ENCODE data around the gene CSF1R.

Gene CSF1R

DNA sequence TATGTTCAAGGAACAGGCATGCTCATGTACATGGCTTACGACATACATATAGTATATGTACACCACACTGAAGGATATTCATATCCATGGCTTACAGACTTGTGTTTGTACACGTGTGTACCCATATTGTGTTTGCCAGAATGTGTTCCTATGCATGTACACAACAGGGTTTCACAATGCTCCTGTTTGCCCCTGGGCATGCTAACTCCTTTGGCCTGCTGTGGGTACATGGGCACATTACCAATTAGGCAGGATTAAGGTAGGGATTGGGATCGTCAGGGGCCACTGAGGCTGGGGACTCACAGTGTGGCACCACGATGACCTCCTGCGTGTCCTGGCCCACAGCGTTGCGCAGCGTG lies 43.1 kb upstream of the CSF1R start:
- no peak for DNase-seq
- no peaks in the 10 kb centered on the region for H3K4me1 ChIP-seq (ENCODE audit: control insufficient read depth, insufficient read depth, low read length, poor library complexity, severe bottlenecking)
- H3K4me3 ChIP-seq (ENCODE audit: insufficient read depth, low read depth, low read length, poor library complexity, severe bottlenecking): no peak overlapping the region
- no peaks in the 10 kb centered on the region for H3K36me3 ChIP-seq (ENCODE audit: control insufficient read depth, insufficient read depth, low read length)
- H3K27me3 ChIP-seq (replicated peaks; ENCODE audit: control insufficient read depth, insufficient read depth, low read length, poor library complexity, severe bottlenecking): no peaks in the 10 kb centered on the region
- H3K27ac ChIP-seq (ENCODE audit: insufficient read depth, low read length, poor library complexity, severe bottlenecking): no peak overlapping the region
- no peaks in the 10 kb centered on the region for H3K9me3 ChIP-seq (ENCODE audit: control insufficient read depth, low read length)

DNA sequence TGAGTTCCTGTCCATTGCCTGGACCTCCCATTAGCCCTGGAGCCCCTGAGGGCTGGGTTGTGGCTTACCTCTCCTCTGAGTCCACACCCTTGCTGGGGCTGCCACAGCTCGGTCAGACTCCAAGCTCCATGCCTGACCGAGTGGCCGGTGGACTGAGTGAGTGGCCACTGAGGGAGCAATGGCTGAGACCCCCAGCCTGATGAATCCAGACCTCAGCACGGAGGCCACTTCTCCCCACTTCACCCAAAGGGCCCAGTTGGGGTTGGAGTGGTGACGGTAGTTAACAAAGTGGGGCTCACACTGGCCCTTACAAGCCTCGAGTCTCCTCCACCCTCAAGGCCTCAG lies 40.5 kb upstream of the CSF1R start:
- no peaks in the 10 kb centered on the region for H3K36me3 ChIP-seq (ENCODE audit: control insufficient read depth, insufficient read depth, low read length)
- no peaks in the 10 kb centered on the region for H3K9me3 ChIP-seq (ENCODE audit: control insufficient read depth, low read length)
- no peaks in the 10 kb centered on the region for H3K4me1 ChIP-seq (ENCODE audit: control insufficient read depth, insufficient read depth, low read length, poor library complexity, severe bottlenecking)
- no peak overlapping the region for H3K4me3 ChIP-seq (ENCODE audit: insufficient read depth, low read depth, low read length, poor library complexity, severe bottlenecking)
- H3K27me3 ChIP-seq (replicated peaks; ENCODE audit: control insufficient read depth, insufficient read depth, low read length, poor library complexity, severe bottlenecking): no peaks in the 10 kb centered on the region
- H3K27ac ChIP-seq (ENCODE audit: insufficient read depth, low read length, poor library complexity, severe bottlenecking): no peak overlapping the region
- no peak for DNase-seq

DNA sequence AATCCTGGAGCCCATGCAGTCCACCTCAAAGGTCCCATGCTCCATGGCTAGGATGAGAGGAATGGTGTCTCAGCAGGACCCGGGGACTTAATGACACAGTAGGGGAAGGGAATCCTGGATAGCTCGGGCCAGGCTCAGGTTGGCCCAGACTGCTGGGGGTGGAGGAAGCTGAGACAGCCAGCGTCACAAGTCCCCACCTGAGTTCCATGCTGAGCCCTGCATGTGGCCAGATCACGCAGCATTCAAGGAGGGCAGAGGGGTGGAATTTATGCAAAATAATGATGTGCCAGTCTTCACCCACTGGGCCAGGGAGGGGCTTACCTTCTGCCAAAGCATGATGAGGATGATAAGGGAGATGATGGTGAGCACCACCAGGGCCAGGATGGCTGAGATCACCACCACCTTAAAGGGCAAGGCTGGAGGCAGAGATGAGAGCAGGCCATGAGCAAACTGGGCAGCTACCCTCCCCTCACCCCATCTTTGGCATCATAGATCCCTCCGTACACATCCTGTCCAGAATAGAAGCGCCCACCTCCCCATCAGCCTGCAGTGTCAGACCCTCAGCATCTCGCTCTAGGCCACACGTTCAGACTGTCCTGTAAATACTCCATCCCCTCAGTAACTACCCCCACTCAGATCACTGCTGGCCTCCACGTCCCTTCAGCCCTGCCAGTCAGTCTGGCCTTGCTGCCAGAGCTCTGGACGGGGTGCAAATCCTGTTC lies 40.0 kb upstream of the CSF1R start:
- H3K4me1 ChIP-seq (ENCODE audit: control insufficient read depth, insufficient read depth, low read length, poor library complexity, severe bottlenecking): no peaks in the 10 kb centered on the region
- no peaks in the 10 kb centered on the region for H3K36me3 ChIP-seq (ENCODE audit: control insufficient read depth, insufficient read depth, low read length)

DNA sequence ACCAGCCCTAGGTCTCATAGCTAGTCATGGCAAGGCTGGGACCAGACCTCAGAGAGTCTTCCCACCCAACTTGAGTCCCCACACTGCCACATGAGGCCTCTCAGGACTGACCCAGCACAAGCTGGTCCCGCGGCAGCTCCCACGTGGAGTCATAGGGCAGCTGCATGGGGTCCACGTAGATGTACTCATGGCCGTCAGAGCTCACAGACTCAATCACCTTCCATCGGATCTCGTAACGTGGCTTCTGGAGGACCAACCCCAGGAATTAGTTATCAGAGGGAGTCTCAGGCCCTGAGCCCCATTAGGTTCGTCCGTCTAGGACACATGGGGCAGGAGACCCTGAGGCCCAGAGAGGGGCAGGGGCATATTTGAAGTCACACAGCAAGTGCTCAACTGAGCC lies 39.0 kb upstream of the CSF1R start:
- Histone ChIP-seq H3K36me3 (ENCODE audit: control insufficient read depth, insufficient read depth, low read length) (no peaks in the 10 kb centered on the region), H3K9me3 (ENCODE audit: control insufficient read depth, low read length) (no peaks in the 10 kb centered on the region), H3K27me3 (replicated peaks; ENCODE audit: control insufficient read depth, insufficient read depth, low read length, poor library complexity, severe bottlenecking) (no peaks in the 10 kb centered on the region), H3K4me1 (ENCODE audit: control insufficient read depth, insufficient read depth, low read length, poor library complexity, severe bottlenecking) (no peaks in the 10 kb centered on the region), H3K27ac (ENCODE audit: insufficient read depth, low read length, poor library complexity, severe bottlenecking) (no peak overlapping the region), H3K4me3 (ENCODE audit: insufficient read depth, low read depth, low read length, poor library complexity, severe bottlenecking) (no peak overlapping the region)
- no peak for DNase-seq

More for the DNA sequence above, 40.0 kb upstream of the CSF1R start:
- H3K27me3 ChIP-seq (replicated peaks; ENCODE audit: control insufficient read depth, insufficient read depth, low read length, poor library complexity, severe bottlenecking): no peaks in the 10 kb centered on the region
- H3K9me3 ChIP-seq (ENCODE audit: control insufficient read depth, low read length): no peaks in the 10 kb centered on the region
- DNase-seq: no peak
- H3K27ac ChIP-seq (ENCODE audit: insufficient read depth, low read length, poor library complexity, severe bottlenecking): no peak overlapping the region
- no peak overlapping the region for H3K4me3 ChIP-seq (ENCODE audit: insufficient read depth, low read depth, low read length, poor library complexity, severe bottlenecking)

DNA sequence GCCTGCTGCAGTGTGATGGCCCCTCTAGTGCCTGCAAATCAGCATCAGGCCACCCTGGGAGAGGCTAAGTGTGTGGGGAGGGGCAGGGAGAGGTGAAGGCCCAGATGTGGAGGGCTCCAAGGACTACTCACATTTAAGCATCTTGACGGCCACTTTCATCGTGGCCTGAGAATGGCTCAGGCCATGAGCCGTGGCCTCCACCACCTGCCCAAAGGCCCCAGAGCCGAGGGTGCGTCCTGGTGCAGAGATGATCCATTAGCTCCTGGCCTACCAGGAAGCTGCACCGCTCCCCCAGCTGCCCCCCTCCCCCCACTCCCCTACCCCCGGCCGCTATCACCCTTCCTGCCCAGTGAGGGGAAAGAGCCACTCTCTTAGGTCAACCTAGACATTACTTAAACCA lies 38.2 kb upstream of the CSF1R start:
- Histone ChIP-seq H3K27me3 (replicated peaks; ENCODE audit: control insufficient read depth, insufficient read depth, low read length, poor library complexity, severe bottlenecking) (no peaks in the 10 kb centered on the region), H3K9me3 (ENCODE audit: control insufficient read depth, low read length) (no peaks in the 10 kb centered on the region), H3K4me1 (ENCODE audit: control insufficient read depth, insufficient read depth, low read length, poor library complexity, severe bottlenecking) (no peaks in the 10 kb centered on the region), H3K4me3 (ENCODE audit: insufficient read depth, low read depth, low read length, poor library complexity, severe bottlenecking) (no peak overlapping the region), H3K27ac (ENCODE audit: insufficient read depth, low read length, poor library complexity, severe bottlenecking) (no peak overlapping the region), H3K36me3 (ENCODE audit: control insufficient read depth, insufficient read depth, low read length) (no peaks in the 10 kb centered on the region)
- no peak for DNase-seq

DNA sequence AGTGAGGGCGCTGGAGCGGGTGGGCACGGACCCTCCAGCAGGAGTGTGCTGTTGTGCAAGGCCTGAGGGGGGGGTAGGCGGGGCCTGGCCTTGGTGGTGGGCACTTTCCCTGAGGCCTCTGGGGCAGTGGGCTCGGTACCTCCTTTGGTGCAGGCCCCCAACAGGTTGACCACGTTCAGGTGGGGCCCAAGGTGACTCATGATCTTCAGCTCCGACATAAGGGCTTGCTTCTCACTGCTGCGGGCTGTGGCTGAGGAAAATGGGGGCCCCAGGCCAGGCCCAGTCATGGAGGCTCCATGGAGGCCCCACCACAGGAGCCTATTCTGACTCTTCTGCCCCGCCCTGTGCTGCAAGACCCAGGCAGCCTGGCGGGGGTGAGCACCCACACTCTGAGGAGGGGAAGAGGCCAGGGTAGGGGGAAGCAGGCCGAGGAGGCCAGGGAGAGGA lies 37.8 kb upstream of the CSF1R start:
- no peak for DNase-seq
- Histone ChIP-seq H3K27me3 (replicated peaks; ENCODE audit: control insufficient read depth, insufficient read depth, low read length, poor library complexity, severe bottlenecking) (no peaks in the 10 kb centered on the region), H3K36me3 (ENCODE audit: control insufficient read depth, insufficient read depth, low read length) (no peaks in the 10 kb centered on the region), H3K27ac (ENCODE audit: insufficient read depth, low read length, poor library complexity, severe bottlenecking) (no peak overlapping the region), H3K4me1 (ENCODE audit: control insufficient read depth, insufficient read depth, low read length, poor library complexity, severe bottlenecking) (no peaks in the 10 kb centered on the region), H3K9me3 (ENCODE audit: control insufficient read depth, low read length) (no peaks in the 10 kb centered on the region), H3K4me3 (ENCODE audit: insufficient read depth, low read depth, low read length, poor library complexity, severe bottlenecking) (no peak overlapping the region)

DNA sequence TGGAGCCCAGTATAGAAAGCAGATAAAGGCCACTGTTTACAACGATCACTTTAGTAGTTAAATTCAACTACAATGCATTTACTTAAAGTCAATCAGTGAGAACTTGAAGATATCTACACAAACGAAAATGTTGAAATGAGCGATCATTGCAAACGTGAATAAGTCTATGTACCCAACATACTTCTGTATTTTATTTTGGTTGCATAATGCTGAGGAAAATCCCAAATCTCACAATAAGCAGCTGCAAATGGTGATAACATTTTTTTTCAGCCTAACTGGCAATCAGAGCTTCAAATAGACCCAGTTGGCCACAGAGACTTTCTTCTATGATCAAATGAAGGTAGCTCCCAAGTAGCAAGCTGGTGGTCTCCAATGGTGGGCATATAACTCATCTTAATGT lies 37.2 kb upstream of the CSF1R start:
- no peaks in the 10 kb centered on the region for H3K9me3 ChIP-seq (ENCODE audit: control insufficient read depth, low read length)
- H3K4me3 ChIP-seq (ENCODE audit: insufficient read depth, low read depth, low read length, poor library complexity, severe bottlenecking): no peak overlapping the region
- no peaks in the 10 kb centered on the region for H3K27me3 ChIP-seq (replicated peaks; ENCODE audit: control insufficient read depth, insufficient read depth, low read length, poor library complexity, severe bottlenecking)
- DNase-seq: no peak
- H3K36me3 ChIP-seq (ENCODE audit: control insufficient read depth, insufficient read depth, low read length): no peaks in the 10 kb centered on the region
- no peaks in the 10 kb centered on the region for H3K4me1 ChIP-seq (ENCODE audit: control insufficient read depth, insufficient read depth, low read length, poor library complexity, severe bottlenecking)
- no peak overlapping the region for H3K27ac ChIP-seq (ENCODE audit: insufficient read depth, low read length, poor library complexity, severe bottlenecking)

DNA sequence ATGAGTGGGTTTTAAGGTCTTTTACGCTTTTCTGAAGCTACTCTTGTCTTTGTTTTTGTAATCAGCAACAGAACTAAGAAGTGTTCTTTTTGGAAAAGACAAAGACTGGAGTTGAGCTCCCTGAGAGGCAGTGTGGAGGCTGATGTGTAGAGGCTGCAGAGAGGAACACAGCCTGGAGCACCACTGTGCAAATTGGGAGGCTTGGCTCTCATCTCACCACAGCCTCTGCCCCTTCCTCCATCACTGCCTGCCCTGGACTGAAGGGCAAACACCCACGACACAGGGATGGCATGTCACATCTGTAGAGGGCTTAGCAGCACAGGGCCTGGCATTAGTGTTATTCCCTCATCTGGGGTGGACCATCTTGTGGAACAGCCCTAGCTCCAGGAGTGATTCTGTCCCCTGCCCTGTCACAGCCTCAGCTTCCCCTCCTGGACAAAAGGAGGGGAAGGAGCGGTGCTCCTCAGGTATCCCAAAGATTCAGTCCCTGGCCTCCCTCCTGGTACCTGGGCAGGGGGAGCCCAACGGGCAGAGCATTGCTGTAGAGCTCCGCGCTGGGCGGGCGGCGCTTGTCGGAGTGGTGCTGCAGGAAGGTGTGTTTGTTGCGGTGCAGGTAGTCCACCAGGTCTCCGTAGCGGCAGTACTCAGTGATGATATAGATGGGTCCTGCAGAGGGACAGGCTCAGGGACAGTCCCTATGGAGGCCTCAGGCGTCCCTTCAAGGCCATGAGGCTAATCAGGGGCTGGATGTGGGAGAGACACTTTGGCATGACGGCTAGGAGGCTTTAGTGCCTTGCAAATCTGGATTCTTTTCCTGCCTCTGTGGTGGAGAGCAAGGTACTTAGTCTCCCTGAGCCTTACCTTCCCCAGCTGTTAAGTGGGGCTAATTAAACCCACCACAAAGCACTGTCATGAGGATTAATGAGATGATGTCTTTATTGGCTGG lies 36.5 kb upstream of the CSF1R start:
- no peaks in the 10 kb centered on the region for H3K4me1 ChIP-seq (ENCODE audit: control insufficient read depth, insufficient read depth, low read length, poor library complexity, severe bottlenecking)
- no peak for DNase-seq
- H3K4me3 ChIP-seq (ENCODE audit: insufficient read depth, low read depth, low read length, poor library complexity, severe bottlenecking): no peak overlapping the region
- H3K9me3 ChIP-seq (ENCODE audit: control insufficient read depth, low read length): no peaks in the 10 kb centered on the region
- H3K27ac ChIP-seq (ENCODE audit: insufficient read depth, low read length, poor library complexity, severe bottlenecking): no peak overlapping the region
- H3K36me3 ChIP-seq (ENCODE audit: control insufficient read depth, insufficient read depth, low read length): no peaks in the 10 kb centered on the region
- no peaks in the 10 kb centered on the region for H3K27me3 ChIP-seq (replicated peaks; ENCODE audit: control insufficient read depth, insufficient read depth, low read length, poor library complexity, severe bottlenecking)

DNA sequence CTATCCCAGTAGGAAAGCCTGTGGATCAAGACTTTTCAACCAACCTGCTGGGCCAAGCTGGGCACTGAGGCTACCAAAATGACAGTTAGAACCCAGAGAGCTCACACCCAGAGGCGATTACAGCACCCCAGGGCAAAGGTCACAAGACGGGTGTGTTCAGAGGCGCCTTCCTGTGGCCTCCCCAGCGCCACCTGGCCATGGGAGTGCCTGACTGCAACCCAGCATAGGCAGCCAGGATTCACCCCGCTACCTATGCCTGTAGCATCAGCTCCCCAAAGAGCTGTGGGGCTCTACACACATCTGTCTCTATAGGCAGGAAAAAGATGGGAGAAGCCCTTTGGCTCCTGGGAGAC lies 35.8 kb upstream of the CSF1R start:
- H3K27ac ChIP-seq (ENCODE audit: insufficient read depth, low read length, poor library complexity, severe bottlenecking): no peak overlapping the region
- DNase-seq: no peak
- H3K4me1 ChIP-seq (ENCODE audit: control insufficient read depth, insufficient read depth, low read length, poor library complexity, severe bottlenecking): no peaks in the 10 kb centered on the region
- H3K27me3 ChIP-seq (replicated peaks; ENCODE audit: control insufficient read depth, insufficient read depth, low read length, poor library complexity, severe bottlenecking): no peaks in the 10 kb centered on the region
- H3K4me3 ChIP-seq (ENCODE audit: insufficient read depth, low read depth, low read length, poor library complexity, severe bottlenecking): no peak overlapping the region
- no peaks in the 10 kb centered on the region for H3K36me3 ChIP-seq (ENCODE audit: control insufficient read depth, insufficient read depth, low read length)
- no peaks in the 10 kb centered on the region for H3K9me3 ChIP-seq (ENCODE audit: control insufficient read depth, low read length)

DNA sequence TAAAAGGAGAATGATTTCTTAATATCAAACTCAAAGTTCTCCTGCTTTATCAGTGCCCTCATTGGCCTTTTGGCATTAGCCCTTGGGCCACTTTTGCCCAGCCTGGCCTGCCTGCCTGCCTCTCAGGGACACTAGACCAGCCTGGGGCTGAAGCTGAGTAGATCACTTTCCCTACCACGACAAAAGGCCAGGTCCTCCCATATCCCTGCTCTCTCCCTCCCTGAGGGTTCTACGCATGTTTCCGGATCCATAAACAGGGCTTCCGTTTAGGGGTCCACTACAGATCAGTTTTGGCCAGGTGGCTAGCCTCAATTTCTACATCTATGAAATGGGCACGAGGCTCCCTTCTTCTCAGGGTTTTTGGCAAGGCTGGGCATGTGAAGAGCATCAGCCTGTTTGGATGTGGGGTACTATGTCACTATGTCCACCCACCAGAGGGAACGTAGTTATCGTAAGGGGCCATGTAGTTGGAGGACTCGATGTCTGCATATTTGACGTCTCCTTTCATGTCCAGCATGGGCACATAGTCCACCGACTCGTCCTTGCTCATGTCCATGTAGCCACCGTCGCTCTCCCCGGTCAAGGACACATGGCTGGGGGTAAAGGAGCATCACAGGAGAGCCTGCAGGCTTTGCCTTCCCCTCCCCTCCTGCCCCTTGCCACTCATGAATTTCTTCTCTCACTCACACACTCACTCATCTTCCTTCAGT lies 35.2 kb upstream of the CSF1R start:
- no peak overlapping the region for H3K27ac ChIP-seq (ENCODE audit: insufficient read depth, low read length, poor library complexity, severe bottlenecking)
- no peaks in the 10 kb centered on the region for H3K4me1 ChIP-seq (ENCODE audit: control insufficient read depth, insufficient read depth, low read length, poor library complexity, severe bottlenecking)
- DNase-seq: no peak
- no peaks in the 10 kb centered on the region for H3K9me3 ChIP-seq (ENCODE audit: control insufficient read depth, low read length)
- H3K36me3 ChIP-seq (ENCODE audit: control insufficient read depth, insufficient read depth, low read length): no peaks in the 10 kb centered on the region
- no peak overlapping the region for H3K4me3 ChIP-seq (ENCODE audit: insufficient read depth, low read depth, low read length, poor library complexity, severe bottlenecking)
- H3K27me3 ChIP-seq (replicated peaks; ENCODE audit: control insufficient read depth, insufficient read depth, low read length, poor library complexity, severe bottlenecking): no peaks in the 10 kb centered on the region

Measured in effector memory CD4-positive, alpha-beta T cell (primary cell).